ENCODE results near the gene MORN1. TPM values are rescaled to one million over a fixed set of nuclear protein-coding genes. Genes with fewer than 3 reads are reported as not detected.

The MORN1 gene
- total and polyA plus RNA-seq, 2 of the 4 experiments (the other 2 are of a cell fraction) = 3.0 to 4.2 TPM

DNA sequence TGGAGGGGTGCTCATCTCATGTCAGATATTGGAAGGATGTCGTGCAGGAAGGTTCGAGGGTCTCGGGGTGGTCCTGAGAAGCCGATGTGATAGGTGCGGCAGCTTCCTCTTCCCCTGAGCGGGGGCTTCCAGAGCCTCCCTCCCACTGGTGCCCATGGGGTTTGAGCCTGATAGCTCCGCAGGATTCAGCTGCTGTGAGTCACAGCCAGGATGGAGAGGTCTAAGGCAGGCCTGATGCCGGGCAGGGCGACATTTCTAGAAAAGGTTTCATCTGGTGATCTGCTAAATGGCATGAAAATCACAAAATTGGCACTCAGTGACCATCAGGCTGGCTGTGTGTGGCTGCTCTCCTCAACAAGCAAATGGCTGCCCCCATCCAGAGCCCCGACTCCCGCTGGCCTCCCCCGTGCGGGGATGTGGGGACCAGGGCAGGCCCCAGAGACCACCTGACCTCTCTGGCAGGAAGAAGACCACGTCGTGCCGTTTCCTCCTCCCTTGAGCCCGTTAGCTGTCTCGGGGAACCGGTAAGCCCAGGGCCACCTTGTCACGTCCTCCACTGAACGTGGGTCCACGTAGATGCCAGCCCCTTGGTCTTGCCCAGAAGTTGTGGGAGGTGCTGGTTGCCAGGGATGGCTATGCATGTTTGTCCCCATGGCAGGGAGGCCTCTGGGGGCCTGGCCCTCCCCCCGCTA, 97.2 kb downstream of the MORN1 start:
- Histone ChIP-seq H3K23ac (ENCODE audit: low read depth, low read length) (peak overlapping the region; percentile 61; the same call in 1 of the 2 replicates), H3K4me1 (ENCODE audit: control insufficient read depth, insufficient read depth, low read length) (peaks cover 52% of the 10 kb centered on the region), H3K18ac (ENCODE audit: low read depth, low read length) (no peak overlapping the region), H3K4me3 (ENCODE audit: insufficient read depth, low read depth, low read length) (no peak overlapping the region), H4K20me1 (ENCODE audit: insufficient read depth, low read length) (peaks cover 54% of the 10 kb centered on the region), H3K79me1 (ENCODE audit: low read depth in 1 of 2, low read length in 2 of 2) (peaks cover 3 to 93% of the 10 kb centered on the region in 2 experiments; a peak in 3 of 4 replicates), H3K4ac (ENCODE audit: low read depth, low read length) (peak overlapping the region; percentile 59), H2BK5ac (ENCODE audit: low read depth, low read length, poor library complexity, severe bottlenecking) (peak overlapping the region; percentile 56), H3K4me2 (ENCODE audit: low read depth, low read length) (no peak overlapping the region), H3K9me1 (ENCODE audit: insufficient read depth, low read length) (peaks cover 50% of the 10 kb centered on the region), H4K8ac (ENCODE audit: low read depth in 2 of 2, low read length in 2 of 2) (peak overlapping the region in 1 of 2 experiments; percentile 50; a peak in 2 of 4 replicates), H4K91ac (ENCODE audit: insufficient read depth, low read depth, low read length) (no peak overlapping the region; the same call in 1 of the 2 replicates), H4K5ac (ENCODE audit: low read depth, low read length) (0 out of 2 replicates have a peak overlapping the region, but pooled peaks have one; percentile 22), H3K27me3 (ENCODE audit: control insufficient read depth, insufficient read depth, low read length) (no peaks in the 10 kb centered on the region), H3K9ac (ENCODE audit: low read depth, low read length) (0 out of 2 replicates have a peak overlapping the region, but pooled peaks have one; percentile 16), H2BK120ac (ENCODE audit: low read depth, low read length) (peak overlapping the region; percentile 18), H2AFZ (replicated peaks; ENCODE audit: low read length, poor library complexity) (no peak overlapping the region), H3K56ac (ENCODE audit: extremely low read depth, insufficient read depth, low read length) (no peak overlapping the region), H3K27ac (ENCODE audit: insufficient read depth, low read length) (peak overlapping the region; percentile 53), H3K36me3 (ENCODE audit: control insufficient read depth, insufficient read depth, low read length) (peaks cover 6% of the 10 kb centered on the region; the same call in 1 of the 2 replicates), H2BK15ac (ENCODE audit: low read depth, low read length) (no peak overlapping the region; the same call in 2 of the 3 replicates), H3K14ac (replicated peaks; ENCODE audit: low read depth, low read length) (peak overlapping the region; percentile 58), H2BK20ac (ENCODE audit: low read depth, low read length) (no peak overlapping the region), H2AK5ac (ENCODE audit: low read depth, low read length) (peak overlapping the region; percentile 59), H2AK9ac (replicated peaks; ENCODE audit: low read depth, low read length, poor library complexity) (peak overlapping the region; percentile 60), H3K9me3 (ENCODE audit: control insufficient read depth, insufficient read depth, low read length) (no peaks in the 10 kb centered on the region)
- no TSS peak for BruUV-seq (replicated peaks)
- ATAC-seq (ENCODE audit: low read depth) (peak; percentile 27; the same call in 1 of the 2 replicates), DNase-seq (peak; percentile 35)
- in situ Hi-C loops (cut with MboI; ENCODE audit: low sequenced_read_pairs) = no loop called here
- dilution Hi-C loops (cut with HindIII; ENCODE audit: low sequenced_read_pairs, unreplicated experiment) = no loop called here
- intact Hi-C loops (cut with micrococcal nuclease) = no loop called here
- no peak for TF ChIP-seq RFX5 (IDR thresholded peaks at IDR 0.05; ENCODE audit: low read depth, low read length)
- TF ChIP-seq MAFK (IDR thresholded peaks at IDR 0.05; ENCODE audit: low read depth, low read length) = no peak
- TF ChIP-seq, protein P1, sequence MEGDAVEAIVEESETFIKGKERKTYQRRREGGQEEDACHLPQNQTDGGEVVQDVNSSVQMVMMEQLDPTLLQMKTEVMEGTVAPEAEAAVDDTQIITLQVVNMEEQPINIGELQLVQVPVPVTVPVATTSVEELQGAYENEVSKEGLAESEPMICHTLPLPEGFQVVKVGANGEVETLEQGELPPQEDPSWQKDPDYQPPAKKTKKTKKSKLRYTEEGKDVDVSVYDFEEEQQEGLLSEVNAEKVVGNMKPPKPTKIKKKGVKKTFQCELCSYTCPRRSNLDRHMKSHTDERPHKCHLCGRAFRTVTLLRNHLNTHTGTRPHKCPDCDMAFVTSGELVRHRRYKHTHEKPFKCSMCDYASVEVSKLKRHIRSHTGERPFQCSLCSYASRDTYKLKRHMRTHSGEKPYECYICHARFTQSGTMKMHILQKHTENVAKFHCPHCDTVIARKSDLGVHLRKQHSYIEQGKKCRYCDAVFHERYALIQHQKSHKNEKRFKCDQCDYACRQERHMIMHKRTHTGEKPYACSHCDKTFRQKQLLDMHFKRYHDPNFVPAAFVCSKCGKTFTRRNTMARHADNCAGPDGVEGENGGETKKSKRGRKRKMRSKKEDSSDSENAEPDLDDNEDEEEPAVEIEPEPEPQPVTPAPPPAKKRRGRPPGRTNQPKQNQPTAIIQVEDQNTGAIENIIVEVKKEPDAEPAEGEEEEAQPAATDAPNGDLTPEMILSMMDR (conservative IDR thresholded peaks at IDR 0.05; ENCODE audit: low read depth, low read length) = no peak
- TF ChIP-seq SMC3 (IDR thresholded peaks at IDR 0.05; ENCODE audit: low read depth, low read length) = no peak
- TF ChIP-seq, protein P2, sequence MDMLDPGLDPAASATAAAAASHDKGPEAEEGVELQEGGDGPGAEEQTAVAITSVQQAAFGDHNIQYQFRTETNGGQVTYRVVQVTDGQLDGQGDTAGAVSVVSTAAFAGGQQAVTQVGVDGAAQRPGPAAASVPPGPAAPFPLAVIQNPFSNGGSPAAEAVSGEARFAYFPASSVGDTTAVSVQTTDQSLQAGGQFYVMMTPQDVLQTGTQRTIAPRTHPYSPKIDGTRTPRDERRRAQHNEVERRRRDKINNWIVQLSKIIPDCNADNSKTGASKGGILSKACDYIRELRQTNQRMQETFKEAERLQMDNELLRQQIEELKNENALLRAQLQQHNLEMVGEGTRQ (IDR thresholded peaks at IDR 0.05; ENCODE audit: low read depth, low read length) = no peak
- POLR2A ChIA-PET (ENCODE audit: unreplicated experiment) = interaction anchor here (0.6 kb wide), 1 partner anchor 10 kb away, joined by 4 read pairs; no protein-coding TSS in a partner anchor
- CTCF ChIA-PET = no interaction called here
- 86% methylated on average over 4 of the region's 23 CpGs; no CpG with 5 or more reads in 1 of the 2 experiments for WGBS, 2 experiments (ENCODE audit: extremely low coverage in 2 of 2, insufficient read length in 1 of 2)

Data from IMR-90 (cell line).